Measurements from ENCODE around the gene ALPI.
A peak's percentile ranks its signal among the peaks of the same experiment; 100 is the strongest.

ALPI gene

DNA sequence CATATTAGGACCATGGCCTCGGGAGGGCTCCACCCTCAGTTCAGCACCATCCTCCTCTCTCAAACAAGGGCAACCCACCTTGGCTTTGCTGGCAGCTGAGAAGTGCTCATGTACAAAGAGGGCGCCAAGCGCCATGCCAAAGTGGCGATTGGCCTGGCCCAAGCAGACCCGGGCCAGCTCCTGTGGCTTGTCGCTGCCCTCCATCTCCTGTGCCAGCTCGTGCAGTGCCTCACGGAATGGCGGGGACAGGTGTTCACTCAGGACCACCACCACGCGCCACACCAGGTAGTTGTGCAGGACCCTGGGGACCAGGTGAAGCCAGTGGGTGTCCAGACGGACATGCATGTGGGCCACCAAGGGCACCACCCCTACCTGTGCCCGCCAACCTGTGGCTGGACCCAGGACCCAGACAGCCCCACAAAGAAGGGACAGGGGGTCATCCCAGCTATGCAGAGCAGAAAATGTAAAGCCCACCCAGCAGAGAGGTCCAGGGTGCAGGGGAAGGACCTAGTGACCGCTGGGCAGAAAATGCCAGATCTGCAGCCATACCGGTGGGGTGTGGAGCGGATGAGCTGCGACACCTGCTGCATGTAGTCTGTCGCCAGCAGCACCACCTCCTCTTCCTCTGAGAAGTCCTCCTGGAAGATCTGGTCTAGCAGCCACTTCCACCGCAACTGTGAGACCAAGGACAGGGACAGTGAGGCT lies 28.1 kb downstream of the ALPI start:
- TF ChIP-seq, protein P1, sequence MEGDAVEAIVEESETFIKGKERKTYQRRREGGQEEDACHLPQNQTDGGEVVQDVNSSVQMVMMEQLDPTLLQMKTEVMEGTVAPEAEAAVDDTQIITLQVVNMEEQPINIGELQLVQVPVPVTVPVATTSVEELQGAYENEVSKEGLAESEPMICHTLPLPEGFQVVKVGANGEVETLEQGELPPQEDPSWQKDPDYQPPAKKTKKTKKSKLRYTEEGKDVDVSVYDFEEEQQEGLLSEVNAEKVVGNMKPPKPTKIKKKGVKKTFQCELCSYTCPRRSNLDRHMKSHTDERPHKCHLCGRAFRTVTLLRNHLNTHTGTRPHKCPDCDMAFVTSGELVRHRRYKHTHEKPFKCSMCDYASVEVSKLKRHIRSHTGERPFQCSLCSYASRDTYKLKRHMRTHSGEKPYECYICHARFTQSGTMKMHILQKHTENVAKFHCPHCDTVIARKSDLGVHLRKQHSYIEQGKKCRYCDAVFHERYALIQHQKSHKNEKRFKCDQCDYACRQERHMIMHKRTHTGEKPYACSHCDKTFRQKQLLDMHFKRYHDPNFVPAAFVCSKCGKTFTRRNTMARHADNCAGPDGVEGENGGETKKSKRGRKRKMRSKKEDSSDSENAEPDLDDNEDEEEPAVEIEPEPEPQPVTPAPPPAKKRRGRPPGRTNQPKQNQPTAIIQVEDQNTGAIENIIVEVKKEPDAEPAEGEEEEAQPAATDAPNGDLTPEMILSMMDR (IDR thresholded peaks at IDR 0.05; ENCODE audit: low read depth, low read length) = no peak
- no peak for TF ChIP-seq MYC (IDR thresholded peaks at IDR 0.05; ENCODE audit: low read depth, low read length)
- TF ChIP-seq, protein P2, sequence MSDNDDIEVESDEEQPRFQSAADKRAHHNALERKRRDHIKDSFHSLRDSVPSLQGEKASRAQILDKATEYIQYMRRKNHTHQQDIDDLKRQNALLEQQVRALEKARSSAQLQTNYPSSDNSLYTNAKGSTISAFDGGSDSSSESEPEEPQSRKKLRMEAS (IDR thresholded peaks at IDR 0.05; ENCODE audit: low read depth, low read length) = no peak
- TF ChIP-seq POLR2A (IDR thresholded peaks at IDR 0.05; ENCODE audit: extremely low read depth, insufficient read length) = no peak
- no peak overlapping the region for H3K4me3 ChIP-seq (ENCODE audit: low read depth, low read length)
- DNase-seq (ENCODE audit: low read depth) = no peak

DNA sequence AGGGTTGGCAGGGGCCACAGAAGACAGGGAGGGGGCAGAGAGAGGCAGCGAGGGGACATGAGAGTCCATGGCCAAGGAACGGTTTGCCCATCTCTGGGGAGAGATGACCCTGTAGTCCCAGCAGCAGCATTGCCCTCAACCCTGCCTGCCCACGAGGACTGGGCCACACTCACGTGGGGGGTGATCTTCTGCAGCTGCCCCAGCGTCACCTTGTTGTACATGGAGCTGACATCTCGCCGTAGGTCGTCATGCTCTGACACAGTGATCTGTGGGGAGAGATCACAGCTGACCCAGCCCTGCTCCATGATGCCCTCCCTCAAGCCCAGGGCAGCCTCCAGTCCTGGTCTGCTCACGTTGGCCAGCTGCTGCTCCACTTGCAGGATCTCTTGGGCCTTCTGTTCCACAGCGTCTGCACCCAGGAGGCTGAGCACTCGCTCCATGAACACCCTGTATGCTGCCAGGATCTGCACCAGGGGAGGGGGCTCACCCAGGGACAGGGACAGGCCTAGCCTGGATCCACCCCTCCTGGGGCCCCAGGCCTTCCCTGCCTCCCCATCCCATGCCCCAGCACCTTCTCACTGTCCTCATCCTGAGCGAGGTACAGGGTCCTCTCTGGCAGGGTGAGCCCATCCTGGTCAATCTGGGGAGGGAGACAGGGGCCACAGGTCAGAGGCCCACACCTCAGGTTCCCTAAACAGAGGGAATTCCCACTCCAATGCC lies 28.8 kb downstream of the ALPI start:
- no peak for DNase-seq (ENCODE audit: low read depth)
- H3K4me3 ChIP-seq (ENCODE audit: low read depth, low read length) = no peak overlapping the region
- TF ChIP-seq MYC (IDR thresholded peaks at IDR 0.05; ENCODE audit: low read depth, low read length) = no peak
- TF ChIP-seq, protein P1 (IDR thresholded peaks at IDR 0.05; ENCODE audit: low read depth, low read length) = no peak
- TF ChIP-seq, protein P2 (IDR thresholded peaks at IDR 0.05; ENCODE audit: low read depth, low read length) = no peak
- TF ChIP-seq POLR2A (IDR thresholded peaks at IDR 0.05; ENCODE audit: extremely low read depth, insufficient read length) = no peak

DNA sequence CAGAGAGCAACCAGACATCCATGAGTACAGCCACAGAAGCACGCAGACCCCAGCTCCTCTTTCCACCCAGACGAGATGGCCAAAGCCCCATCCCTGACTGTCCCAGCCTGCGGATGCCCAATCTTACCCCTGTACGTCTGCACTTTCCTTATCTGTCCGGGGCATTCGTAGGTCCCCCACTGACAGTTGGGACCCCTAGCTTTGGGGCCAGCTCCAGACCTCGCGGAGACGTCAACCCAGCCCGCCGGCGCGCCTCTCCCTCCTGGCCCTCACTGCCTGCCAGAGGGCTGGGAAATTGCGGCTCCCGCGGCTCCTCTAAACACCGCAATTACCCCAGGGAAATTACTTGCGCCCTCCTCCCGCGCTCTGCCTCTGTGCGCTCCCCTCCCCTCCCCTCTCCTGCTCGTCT lies 29.4 kb downstream of the ALPI start:
- no peak overlapping the region for H3K4me3 ChIP-seq (ENCODE audit: low read depth, low read length)
- TF ChIP-seq, protein P2 (IDR thresholded peaks at IDR 0.05; ENCODE audit: low read depth, low read length) = no peak
- TF ChIP-seq MYC (IDR thresholded peaks at IDR 0.05; ENCODE audit: low read depth, low read length) (no peak), POLR2A (IDR thresholded peaks at IDR 0.05; ENCODE audit: extremely low read depth, insufficient read length) (no peak)
- TF ChIP-seq, protein P1 (IDR thresholded peaks at IDR 0.05; ENCODE audit: low read depth, low read length) = no peak
- DNase-seq (ENCODE audit: low read depth) = peak; percentile 34

DNA sequence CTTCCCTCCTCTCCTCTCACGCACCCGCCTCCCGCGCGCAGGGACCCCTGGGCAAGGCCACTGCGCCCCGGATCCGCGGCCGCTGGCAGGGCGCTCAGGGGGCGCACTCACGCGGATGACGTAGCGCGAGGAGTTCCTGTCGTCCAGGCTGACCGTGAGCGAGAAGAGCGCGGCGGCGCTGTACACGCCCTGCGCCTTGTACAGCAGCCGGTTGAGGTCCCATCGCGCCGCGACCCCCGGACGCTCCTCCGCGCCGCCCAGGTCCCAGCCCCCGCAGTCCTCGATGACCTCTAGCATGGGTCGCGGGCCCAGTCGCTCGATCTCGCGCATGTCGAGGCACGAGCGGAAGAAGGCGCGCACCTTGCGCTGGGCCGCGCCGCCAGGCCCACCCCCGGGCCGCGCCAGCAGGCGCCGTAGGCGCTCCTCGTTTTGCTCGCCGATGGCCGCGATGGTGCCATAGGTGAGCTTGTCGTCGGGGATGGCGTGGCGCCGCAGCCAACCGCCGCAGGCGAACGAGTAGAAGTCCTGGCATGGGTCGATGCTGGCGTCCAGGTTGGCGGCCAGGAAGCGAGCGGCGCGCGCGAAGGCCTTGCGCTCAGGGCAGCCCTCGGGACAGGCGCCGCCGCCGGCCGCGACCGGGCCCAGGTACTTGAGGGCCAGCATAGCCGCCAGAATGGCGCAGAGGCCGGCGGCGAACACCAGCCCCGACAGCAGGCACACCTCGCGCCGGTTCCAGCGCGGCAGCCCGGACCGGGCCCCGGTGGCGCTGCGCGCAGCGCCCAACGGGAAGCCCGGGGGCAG lies 30.0 kb downstream of the ALPI start:
- no peak for DNase-seq (ENCODE audit: low read depth)
- no peak overlapping the region for H3K4me3 ChIP-seq (ENCODE audit: low read depth, low read length)
- TF ChIP-seq, protein P1 (IDR thresholded peaks at IDR 0.05; ENCODE audit: low read depth, low read length) = no peak
- TF ChIP-seq, protein P2 (IDR thresholded peaks at IDR 0.05; ENCODE audit: low read depth, low read length) = no peak

DNA sequence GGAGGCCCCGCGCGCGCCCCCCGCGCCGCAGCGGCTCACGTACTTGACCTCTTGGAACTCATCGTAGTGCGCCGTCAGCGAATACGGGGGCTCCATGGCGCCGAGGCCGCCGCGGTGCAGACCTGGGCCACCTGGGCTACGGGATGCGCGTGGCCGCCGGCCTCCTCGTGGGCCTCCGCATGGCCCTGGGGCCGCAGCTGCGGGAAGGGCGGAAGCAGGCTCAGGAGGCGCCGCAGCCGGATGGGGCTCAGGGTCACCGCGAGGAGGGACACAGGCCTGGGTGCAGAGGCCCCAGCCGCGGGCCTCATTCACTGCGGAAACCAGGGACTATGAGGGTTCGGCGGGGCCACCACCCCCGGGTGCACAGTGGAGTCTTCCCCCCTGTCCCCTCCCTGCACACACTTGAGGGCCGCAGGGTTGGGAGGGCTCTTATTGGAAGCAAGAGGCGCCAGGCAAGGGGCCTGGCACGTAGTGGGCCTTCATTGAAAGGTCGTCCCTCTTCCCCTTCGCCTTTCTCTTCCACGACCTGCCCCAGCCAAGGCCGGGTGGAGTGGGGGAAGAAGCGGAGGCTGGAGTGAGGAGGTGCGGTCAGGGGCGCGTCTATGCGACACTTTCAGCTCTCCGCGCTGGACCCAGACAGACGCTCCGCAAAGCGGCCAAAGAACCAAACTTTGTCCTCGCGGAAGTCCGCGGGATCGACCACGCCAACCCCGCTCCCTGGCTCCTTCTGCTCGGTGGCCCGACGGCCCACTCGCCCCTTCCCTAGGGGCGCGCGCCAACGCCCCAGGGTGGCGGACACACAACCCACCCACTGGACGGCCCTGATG lies 30.8 kb downstream of the ALPI start:
- no peak overlapping the region for H3K4me3 ChIP-seq (ENCODE audit: low read depth, low read length)
- DNase-seq (ENCODE audit: low read depth) = no peak
- TF ChIP-seq, protein P2 (IDR thresholded peaks at IDR 0.05; ENCODE audit: low read depth, low read length) = no peak
- TF ChIP-seq MYC (IDR thresholded peaks at IDR 0.05; ENCODE audit: low read depth, low read length) = no peak
- TF ChIP-seq, protein P1 (IDR thresholded peaks at IDR 0.05; ENCODE audit: low read depth, low read length) = no peak
- TF ChIP-seq POLR2A (IDR thresholded peaks at IDR 0.05; ENCODE audit: extremely low read depth, insufficient read length) = no peak

Measured in NB4 (cell line).